IPS-11a (cell line): ENCODE measurements around the gene ZFP30.
"Not testable (repeated sequence)": the region's sequence is repeated elsewhere in the genome, so short reads cannot be mapped to it uniquely, and the experiment has no call there.

Source experiments
- H3K4me3 ChIP-seq: one replicate; pipeline ENCODE4 v1.5.1; 2013; ENCODE audit warnings: low read depth, low read length, control low read depth

ZFP30 gene

DNA sequence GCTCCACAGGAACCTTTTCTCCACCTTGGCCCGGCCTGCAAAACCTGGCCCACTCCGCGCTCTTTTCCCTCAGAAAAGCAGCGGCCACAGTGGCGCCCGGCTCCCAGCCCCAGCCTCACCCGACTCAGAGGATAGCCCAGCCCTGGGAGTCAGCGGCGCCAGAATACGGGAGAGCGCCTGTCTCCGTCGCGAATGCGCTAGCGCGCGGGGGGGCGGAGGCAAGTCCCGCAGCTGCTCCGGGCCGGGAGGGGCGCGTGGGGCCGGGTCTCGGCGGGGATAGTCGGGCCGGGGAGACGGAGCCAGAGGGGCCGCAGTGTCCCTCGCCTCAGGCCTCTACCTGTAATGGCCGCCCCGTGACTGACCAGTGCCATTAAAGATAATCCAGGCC is at the start of gene ZFP30:
TSS of gene ZFP30 (minus strand) at position 165 of the 388 bp plus-strand sequence. CDS start 7,643 bp downstream, outside the sequence.
- H3K4me3 ChIP-seq, result peak within 1 kb of the TSS; percentile 69

DNA sequence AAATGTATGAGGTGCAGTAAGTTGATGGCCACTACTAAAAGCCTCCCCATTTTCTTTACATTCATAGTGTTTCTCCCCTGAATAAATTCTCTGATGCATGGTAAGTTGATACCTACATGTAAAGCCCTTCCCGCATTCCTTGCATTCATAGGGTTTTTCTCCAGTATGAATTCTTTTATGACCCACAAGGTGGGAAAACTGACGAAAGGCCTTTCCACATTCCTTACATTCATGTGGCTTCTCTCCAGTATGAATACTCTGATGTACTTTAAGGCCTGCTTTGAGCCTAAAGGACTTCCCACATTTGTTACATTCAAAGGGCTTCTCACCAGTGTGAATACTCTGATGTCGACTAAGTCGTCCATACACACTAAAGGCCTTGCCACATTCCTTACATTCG is 43.8 kb upstream of the ZFP30 start:
- no peak overlapping the region for H3K4me3 ChIP-seq

DNA sequence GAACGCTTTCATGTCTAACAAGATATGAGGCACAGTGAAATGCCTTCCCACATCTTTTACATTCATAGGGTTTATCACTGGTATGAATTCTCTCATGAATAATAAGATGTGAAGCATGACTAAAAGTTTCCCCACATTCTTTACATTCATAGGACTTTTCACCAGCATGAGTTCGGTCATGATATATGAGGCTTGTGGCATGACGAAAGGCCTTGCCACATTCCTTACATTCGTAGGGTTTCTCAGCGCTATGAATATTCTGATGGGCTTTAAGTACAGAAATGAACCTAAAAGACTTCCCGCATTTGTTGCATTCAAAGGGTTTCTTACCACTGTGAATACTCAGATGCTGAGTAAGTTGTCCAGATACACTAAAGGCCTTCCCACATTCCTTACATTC is 43.0 kb upstream of the ZFP30 start:
- H3K4me3 ChIP-seq, result no peak overlapping the region

DNA sequence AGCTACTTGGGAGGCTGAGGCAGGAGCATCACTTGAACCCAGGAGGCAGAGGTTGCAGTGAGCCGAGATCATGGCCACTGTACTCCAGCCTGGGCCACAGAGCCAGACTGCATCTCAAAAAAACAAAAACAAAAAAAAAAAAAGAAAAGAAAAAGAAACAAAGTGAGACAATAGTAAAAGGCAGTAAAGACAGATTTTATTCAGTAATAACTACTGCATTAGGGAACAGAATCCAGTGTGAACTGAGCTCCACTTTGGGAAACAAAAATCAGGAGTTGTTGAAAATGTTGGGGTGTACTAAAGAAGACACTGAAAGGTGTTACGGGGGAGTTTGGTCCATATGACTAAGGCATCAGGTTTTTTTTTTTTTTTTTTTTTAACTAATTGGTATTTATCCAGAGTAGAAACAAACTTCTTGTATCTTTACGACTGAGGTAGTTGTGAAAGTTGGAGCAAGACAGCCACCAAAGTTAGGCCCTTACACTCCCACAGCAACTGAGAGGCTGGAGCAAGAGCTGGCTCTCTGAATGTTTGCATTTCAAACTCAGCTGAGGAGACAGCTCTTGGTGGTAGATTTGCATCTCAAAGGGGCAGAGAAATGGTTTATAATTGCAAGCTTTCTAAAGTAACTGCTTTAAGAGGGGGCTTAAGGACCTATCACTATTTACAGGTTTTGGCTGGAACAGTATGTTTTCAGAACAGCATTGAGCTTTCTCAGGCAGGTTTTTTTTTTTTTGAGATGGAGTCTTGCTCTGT is 40.1 kb upstream of the ZFP30 start:
- no peak overlapping the region for H3K4me3 ChIP-seq

DNA sequence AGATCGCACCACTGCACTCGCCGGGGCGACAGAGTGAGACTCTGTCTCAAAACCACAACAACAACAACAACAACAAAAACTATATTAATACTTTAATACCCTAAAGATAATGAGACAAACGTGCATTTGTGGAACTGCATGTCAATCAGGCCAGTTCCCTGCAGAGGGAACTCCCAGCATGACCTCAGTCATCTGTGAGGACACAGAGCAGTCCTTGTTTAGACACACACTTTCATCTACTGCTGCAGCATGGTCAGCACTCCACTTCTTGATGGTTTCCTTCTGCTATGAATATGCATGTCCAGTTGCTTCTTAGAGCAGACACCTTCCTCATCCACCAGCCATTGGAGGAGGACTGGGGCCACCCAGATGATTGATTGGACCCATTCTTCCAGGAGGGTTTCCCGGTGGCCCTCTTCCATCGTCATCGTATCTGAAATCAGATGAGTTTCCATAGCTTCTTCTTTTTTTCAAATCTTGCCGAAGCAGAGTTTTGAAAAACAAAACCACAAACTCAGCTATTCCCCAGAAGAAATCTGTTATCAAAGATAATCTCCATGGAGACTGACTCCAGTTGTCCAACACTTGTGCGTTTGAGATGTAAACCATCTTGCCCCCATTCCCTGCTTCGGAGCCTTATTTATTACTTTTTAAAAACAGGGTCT is 37.8 kb upstream of the ZFP30 start:
- H3K4me3 ChIP-seq, result no peak overlapping the region

DNA sequence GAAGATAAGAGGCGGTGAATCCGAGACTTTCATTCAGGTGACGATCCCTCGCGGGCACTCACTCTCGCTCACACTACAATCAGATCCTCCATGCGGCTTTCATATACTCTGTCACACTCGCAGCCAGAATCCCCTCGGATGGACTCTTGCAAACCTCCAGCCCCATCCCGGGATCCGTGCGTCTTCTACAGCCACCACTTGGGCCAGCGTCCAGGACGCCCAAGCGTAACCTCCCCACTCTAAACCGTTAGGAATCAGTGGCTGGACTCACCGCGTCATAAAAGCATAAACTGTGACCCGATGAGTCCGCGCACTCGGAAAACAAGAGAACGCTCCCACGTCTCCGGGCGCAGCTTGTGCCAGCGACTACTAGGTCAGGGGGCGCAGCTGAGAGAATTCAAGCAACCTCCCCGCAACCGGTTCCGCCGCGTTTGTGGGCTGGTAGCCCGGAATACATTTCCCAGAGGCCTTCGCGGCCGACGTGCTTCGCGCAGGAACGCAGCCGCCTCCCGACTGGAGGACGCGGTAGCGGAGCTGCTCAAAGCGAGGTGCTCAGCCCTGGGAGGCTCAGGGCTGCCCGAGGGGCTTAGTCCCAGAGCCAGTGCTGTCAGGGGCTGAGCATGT is 36.7 kb upstream of the ZFP30 start:
- H3K4me3 ChIP-seq, result peak overlapping the region; percentile 63

DNA sequence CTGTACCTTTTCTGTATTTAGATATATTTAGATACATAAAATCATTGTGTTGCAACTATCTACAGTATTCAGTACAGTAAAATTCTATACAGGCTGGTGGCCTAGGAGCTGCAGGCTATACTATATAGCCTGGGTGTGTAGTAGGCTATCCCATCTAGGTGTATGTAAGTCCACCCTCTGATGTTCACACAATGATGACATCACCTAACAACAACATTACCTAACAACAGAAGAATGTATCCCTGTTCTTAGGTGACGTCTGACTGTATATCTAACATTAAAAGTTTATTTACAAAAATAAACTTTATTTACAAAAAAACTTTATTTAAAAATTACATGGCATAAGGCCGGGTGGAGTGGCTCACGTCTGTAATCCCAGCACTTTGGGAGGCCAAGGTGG is 28.3 kb upstream of the ZFP30 start:
- no peak overlapping the region for H3K4me3 ChIP-seq

DNA sequence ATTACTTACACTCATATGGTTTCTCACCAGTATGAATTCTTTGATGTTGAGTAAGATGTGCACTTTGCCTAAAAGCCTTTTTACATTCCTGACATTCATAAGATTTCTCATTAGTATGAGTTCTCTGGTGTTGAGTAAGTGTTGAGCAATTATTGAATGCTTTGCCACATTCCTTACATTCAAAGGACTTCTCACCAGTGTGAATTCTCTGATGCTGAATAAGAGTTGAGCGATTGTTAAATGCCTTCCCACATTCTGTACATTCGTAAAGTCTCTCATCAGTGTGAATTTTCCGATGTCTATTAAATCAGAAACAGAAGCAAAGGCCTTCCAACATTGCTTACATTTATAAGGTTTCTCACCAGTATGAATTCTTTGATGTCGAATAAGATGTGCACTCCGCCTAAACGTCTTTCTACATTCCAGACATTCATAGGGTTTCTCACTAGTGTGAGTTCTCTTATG is 14.2 kb upstream of the ZFP30 start:
- no peak overlapping the region for H3K4me3 ChIP-seq

DNA sequence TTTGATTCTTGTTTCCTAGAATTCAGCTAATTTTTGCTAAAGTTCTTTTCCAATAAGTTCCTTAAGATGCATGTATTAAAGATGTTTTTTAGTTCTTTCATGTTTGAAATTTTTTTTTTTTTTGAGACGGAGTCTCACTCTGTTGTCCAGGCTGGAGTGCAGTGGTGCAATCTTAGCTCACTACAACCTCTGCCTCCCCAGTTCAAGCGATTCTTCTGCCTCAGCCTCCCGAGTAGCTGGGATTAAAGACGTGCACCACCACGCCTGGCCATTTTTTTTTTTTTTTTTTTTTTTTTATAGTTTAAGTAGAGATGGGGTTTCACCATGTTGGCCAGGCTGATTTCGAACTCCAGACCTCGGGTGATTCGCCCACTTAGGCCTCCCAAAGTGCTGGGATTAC is 1.9 kb upstream of the ZFP30 start:
- H3K4me3 ChIP-seq, result not testable (repeated sequence)

DNA sequence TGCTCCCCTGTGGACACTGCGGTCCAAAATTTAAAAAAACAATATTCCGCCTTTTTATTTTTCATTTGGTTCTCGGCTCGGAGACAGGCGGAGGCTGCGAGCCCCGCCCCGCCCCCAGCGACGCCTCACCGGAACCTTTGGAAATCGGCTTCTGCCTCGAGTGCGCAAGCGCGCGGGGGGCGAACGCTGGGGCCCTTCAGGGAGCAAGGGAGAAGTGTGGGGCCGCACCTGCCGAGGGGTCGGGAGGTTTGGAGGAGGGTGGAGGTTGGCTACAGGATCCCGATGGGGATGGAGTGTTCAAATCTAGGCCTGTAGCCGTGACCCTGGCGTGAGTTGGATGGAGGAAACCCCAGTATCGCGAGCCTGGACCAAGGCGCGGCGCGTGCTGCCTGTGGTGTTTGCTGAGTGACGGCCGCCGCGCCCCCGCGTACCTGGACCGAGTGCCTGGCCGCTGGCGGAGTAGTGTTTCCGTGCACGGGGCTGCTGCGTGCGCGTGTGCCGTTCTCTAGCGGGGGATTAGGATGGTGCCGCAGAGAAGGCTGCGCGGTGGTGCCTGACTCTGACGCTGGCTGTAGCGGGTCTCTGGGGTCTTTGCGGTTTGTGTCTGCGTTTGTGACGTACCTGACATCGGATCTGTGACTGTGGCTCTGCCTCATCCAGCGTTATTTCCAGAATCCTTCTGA is 565 bp upstream of the ZFP30 start:
- peak overlapping the region; percentile 69 for H3K4me3 ChIP-seq

DNA sequence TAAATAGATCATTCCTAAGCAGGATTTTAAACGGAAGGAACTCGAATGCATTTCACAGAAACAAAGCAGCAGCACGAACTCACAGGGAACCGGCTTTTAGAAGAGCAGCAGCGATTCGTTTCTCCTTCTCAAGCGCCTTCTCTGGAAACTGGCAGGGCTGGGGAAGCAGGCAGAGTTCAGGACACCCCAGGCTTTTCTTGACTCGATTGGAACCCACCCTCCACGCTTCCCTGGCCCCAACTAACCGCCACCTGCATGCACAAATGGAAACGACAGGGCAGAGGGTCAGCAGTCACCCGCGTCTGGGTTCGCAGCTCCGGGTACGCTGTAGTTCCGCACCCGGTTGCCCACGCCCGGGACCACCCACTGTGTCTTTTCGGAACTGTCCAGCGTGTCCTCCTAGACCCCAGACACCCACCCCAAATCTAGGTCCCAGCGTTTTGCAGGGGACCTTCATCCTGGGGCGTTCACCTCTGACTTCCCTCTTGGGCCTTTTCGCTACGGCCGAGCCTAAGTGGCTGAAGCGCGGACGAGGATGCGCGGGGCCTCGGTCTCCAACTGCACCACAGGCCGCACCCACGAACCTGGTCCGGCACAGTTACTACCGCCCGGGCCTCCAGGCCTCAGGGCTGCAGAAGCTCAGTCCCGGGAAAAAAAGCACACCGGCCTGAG is 500 bp downstream of the ZFP30 start:
- peak overlapping the region; percentile 69 for H3K4me3 ChIP-seq

DNA sequence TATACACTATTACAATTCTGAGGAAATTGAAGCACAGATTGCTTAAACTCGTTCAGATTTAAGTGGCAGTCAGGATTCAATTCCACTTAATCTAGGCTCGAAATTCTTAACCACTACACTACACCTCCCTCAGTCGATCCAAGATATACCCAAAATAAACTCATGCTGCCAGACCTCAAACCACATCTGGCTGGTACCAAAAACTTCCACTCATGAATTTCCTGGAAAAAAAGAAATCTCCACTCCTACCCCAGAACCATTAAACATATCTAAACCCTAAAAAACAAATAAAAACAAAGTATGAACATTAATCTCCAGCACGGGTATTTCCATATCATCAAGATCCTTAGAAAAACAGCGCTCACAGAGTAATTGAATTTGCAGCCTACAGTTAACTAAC is 1.1 kb downstream of the ZFP30 start:
- peak overlapping the region; percentile 69 for H3K4me3 ChIP-seq

DNA sequence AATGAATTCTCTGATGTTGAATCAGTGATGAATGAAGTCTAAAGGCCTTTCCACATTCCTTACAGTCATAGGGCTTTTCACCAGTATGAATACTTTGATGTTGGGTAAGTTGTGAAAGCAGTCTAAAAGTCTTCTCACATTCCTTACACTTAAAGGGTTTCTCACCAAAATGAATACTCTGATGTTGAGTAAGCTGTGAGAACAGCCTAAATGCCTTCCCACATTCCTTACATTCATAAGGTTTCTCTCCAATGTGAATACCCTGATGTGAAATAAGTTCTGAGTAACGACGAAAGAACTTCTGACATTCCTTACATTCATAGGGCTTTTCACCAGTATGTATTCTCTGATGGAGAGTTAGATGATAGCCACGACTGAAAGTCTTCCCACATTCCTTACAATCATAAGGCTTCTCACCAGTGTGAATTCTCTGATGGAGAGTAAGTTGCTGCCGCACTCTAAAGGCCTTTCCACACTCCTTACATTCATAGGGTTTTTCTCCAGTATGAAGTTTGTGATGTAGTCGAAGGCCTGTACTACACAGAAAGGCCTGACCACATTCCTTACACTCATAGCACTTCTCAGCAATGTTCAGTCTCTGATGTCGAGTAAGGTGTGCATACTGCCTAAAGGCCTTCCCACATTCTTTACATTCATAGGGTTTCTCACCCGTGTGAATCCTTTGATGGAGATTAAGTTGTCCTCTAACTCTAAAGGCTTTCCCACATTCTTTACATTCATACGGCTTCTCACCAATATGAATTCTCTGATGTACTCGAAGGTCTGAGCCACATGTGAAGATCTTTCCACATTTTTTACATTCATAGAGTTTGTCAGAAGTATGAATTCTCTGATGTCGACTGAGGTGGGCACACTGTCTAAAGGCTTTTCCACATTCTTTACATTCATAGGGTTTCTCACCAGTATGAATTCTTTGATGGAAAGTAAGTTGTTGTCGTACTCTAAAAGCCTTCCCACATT is 19.9 kb downstream of the ZFP30 start:
- H3K4me3 ChIP-seq, result no peak overlapping the region

DNA sequence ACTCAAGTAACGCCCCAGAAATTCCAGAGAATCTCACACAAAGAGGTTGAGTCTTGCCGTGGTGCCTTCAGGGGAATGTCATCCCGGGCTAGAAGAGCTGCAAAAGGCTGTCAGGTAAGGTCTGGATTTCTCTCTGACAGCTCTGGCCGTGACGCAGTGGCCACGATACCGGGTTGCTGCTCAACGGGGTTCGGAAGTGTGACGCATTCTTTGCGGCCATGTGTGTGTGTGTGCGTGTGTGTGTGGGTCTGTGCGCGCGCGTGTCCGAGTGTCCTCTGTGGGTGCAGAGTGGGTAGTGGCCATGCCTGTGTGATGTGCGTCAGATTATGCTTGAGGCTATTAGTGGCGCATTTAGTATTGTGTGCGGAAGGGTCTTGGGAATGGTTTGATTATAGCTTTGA is 60.3 kb downstream of the ZFP30 start:
- peak overlapping the region; percentile 82 for H3K4me3 ChIP-seq

DNA sequence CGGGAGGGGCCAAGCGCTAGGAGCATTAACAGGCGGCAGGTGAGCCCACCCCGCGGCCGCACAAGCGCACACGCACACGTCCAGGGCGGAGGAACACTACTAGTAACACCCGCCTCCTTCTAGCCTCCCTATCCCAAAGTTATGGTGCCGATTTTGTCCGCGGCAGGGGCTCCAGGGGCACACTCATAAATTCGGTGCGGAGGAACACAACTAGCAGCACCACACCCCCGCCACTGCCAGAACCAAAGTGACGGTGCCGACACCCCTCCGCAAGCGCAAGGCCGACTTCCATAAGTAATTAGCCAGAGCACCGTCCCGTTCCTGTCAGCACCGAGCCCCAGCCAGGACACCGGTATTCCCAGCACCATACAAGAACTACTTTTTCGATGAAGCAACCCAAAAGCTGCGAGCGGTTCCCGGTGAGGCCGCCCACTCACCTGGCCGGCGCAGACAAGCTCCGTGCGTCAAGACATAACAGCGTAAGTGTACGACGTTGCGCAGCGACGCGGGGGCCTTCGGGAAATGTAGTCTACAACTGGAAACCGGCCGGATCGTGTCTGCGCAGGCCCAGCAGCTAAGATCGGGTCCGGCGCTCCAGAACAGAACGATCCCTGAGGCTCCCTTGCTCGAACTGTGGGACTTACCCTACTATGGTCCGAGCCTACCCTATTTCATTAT is 60.8 kb downstream of the ZFP30 start, which contains the start of the genes ZNF540 and ZNF571:
TSS of gene ZNF540 (plus strand) at position 573 of the 678 bp plus-strand sequence. CDS start 3,572 bp downstream, outside the sequence.
TSS of gene ZNF571 (minus strand) at position 489 of the 678 bp plus-strand sequence. CDS start 8,116 bp downstream, outside the sequence.
- H3K4me3 ChIP-seq, result peak within 1 kb of the TSS; percentile 82

DNA sequence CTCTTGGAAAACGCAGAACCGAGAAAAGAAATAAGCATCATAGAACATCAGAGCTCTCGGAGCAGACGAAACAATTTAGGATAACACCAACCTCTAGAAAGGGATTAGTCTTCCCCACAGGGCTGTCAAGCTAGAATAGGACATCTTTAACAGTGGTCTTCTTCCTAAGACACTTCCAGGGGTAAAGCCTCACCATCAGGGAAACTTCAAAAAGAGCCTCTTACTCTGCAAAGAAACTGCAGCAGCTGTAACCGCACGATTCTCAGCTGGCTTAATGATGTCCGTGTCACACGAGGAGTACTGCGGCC is 61.3 kb downstream of the ZFP30 start:
- peak overlapping the region; percentile 82 for H3K4me3 ChIP-seq

DNA sequence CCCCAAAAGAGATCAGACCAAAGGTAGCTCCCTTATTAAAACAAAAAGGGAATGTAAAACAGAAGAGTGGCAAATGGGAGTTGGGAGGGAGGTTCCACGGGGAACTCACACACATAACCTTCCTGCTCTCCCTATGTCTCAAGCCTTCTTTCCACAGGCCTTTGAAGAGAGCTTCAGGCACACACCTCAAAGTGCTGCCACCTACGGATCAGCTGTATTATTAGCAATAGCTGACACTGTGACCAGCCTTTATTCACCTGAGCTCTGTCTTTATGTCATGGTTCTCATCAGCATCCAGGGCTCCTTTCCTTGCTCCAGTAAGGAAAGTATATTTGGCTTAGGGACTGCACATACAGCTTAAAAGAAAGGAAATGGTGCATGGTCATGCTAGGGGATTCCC is 71.9 kb downstream of the ZFP30 start:
- H3K4me3 ChIP-seq, result no peak overlapping the region

DNA sequence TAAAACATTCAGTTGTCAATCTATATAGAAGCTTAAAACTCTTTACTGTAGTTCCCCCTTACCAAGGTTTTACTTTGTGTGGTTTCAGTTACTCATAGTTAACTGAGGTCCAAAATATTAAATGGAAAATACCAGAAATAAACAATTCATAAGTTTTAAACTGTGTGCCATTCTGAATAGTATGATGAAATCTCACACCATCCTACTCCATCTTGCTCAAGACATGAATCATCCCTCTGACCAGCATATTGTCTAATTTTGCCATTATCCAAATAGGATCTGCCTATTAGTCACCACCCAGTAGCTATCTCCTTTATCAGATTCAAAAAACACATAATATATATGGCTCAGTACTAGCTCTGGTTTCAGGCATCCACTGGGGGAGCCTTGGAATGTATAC is 83.1 kb downstream of the ZFP30 start:
- no peak overlapping the region for H3K4me3 ChIP-seq

DNA sequence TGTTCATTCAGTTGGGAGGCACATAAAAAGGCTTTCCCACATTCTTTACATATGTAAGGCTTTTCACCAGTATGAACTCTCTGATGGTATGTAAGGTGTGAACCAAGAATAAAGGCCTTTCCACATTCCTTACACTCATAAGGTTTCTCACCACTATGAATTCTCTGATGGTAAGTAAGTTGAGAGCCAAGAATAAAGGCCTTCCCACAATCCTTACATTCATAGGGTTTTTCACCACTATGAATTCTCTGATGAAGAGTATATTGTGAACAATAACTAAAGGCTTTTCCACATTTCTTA is 89.9 kb downstream of the ZFP30 start:
- H3K4me3 ChIP-seq, result no peak overlapping the region
